NCI-H510A treated with DMSO at 0.1 percent for 48 hours (cell line): Measurements from ENCODE around the gene FSHR.

Experiments
- DNase-seq: peaks from one replicate; lab custom pipeline; 2025; lab: John Stamatoyannopoulos, UW

FSHR gene

GRCh38 chr2:49029406-49029805, 124.9 kb downstream of the FSHR start:
- no peak for DNase-seq

GRCh38 chr2:49028101-49028500, 126.2 kb downstream of the FSHR start:
- DNase-seq: no peak

- no peak for DNase-seq
Observed at GRCh38 chr2:49026706-49027105, 127.6 kb downstream of the FSHR start.

GRCh38 chr2:49021271-49021670, 133.0 kb downstream of the FSHR start:
- no peak for DNase-seq

GRCh38 chr2:49005261-49005660, 149.1 kb downstream of the FSHR start:
- no peak for DNase-seq

- no peak for DNase-seq
Observed at GRCh38 chr2:49004036-49004626, 150.2 kb downstream of the FSHR start.

- no peak for DNase-seq
Observed at GRCh38 chr2:49003201-49003600, 151.1 kb downstream of the FSHR start.

- DNase-seq: no peak
Observed at GRCh38 chr2:49002750-49003149, 151.6 kb downstream of the FSHR start.

- no peak for DNase-seq
Observed at GRCh38 chr2:49000695-49001094, 153.6 kb downstream of the FSHR start.

- no peak for DNase-seq
Observed at GRCh38 chr2:48998449-48998848, 155.9 kb downstream of the FSHR start.

- no peak for DNase-seq
Observed at GRCh38 chr2:48993576-48993975, 160.7 kb downstream of the FSHR start.

GRCh38 chr2:48991415-48992131, 162.7 kb downstream of the FSHR start:
- no peak for DNase-seq

- DNase-seq: no peak
Observed at GRCh38 chr2:48984922-48985321, 169.4 kb downstream of the FSHR start.

- no peak for DNase-seq
Observed at GRCh38 chr2:48983551-48983950, 170.8 kb downstream of the FSHR start.

- DNase-seq: no peak
Observed at GRCh38 chr2:48982887-48983435, 171.4 kb downstream of the FSHR start.

- DNase-seq: no peak
Observed at GRCh38 chr2:48980846-48981245, 173.5 kb downstream of the FSHR start.

GRCh38 chr2:48979691-48980090, 174.6 kb downstream of the FSHR start:
- no peak for DNase-seq

GRCh38 chr2:48978131-48978530, 176.2 kb downstream of the FSHR start:
- DNase-seq: no peak

- no peak for DNase-seq
Observed at GRCh38 chr2:48971801-48972200, 182.5 kb downstream of the FSHR start.

GRCh38 chr2:48968011-48968410, 186.3 kb downstream of the FSHR start:
- no peak for DNase-seq

GRCh38 chr2:48965204-48965603, 189.1 kb downstream of the FSHR start:
- DNase-seq: no peak

- DNase-seq: no peak
Observed at GRCh38 chr2:48961009-48961408, 193.3 kb downstream of the FSHR start.

GRCh38 chr2:48954935-48955334, 199.4 kb downstream of the FSHR start:
- DNase-seq: no peak

- DNase-seq: no peak
Observed at GRCh38 chr2:48954311-48954710, 200.0 kb downstream of the FSHR start.
